GM12878 (cell line): ENCODE measurements around the gene TET3. TPM values are rescaled to one million over a fixed set of nuclear protein-coding genes. Genes with fewer than 3 reads are reported as not detected.

Experiments
- BCL11A ChIP-seq: IDR thresholded peaks from 2 replicates; pipeline ENCODE4 v1.6.1; 2011; ENCODE audit warnings: low read depth, low read length
- CREM ChIP-seq: IDR thresholded peaks from 2 replicates; pipeline ENCODE4 v1.6.1; 2014; ENCODE audit warnings: antibody characterized with exemption, low read depth
- DPF2 ChIP-seq: fragments of 450-650 bp; IDR thresholded peaks from 2 replicates; pipeline ENCODE4 v1.6.1; 2017; ENCODE audit warnings: mild to moderate bottlenecking
- EGR1 ChIP-seq, 2 experiments: IDR thresholded peaks; 1 replicate in 1 of 2; 2 replicates in 1 of 2; pipeline ENCODE4 v1.6.1; 2011 to 2012; ENCODE audit warnings: low read depth in 2 of 2, low read length in 2 of 2, borderline replicate concordance in 1 of 2, mild to moderate bottlenecking in 1 of 2, moderate library complexity in 1 of 2
- FOXM1 ChIP-seq: IDR thresholded peaks from 2 replicates; pipeline ENCODE4 v1.6.1; 2012; ENCODE audit warnings: low read depth, mild to moderate bottlenecking, inconsistent platforms, low read length, moderate library complexity
- HDGF ChIP-seq: fragments of 450-650 bp; IDR thresholded peaks from 2 replicates; pipeline ENCODE4 v1.6.1; 2016; ENCODE audit warnings: antibody characterized with exemption
- IKZF2 ChIP-seq, 2 experiments: fragments of 450-650 bp; IDR thresholded peaks; 2 replicates each; pipeline ENCODE4 v1.6.1; 2017; ENCODE audit warnings: mild to moderate bottlenecking in 2 of 2, moderate library complexity in 2 of 2
- NFXL1 ChIP-seq: fragments of 450-650 bp; IDR thresholded peaks from 2 replicates; pipeline ENCODE4 v1.6.1; 2017; ENCODE audit warnings: antibody characterized with exemption, mild to moderate bottlenecking, borderline replicate concordance
- POLR2A ChIP-seq: IDR thresholded peaks from 2 replicates; pipeline ENCODE4 v1.6.1; 2011; ENCODE audit warnings: low read depth, mild to moderate bottlenecking, low read length
- RB1 ChIP-seq: fragments of 450-650 bp; formaldehyde crosslinking; IDR thresholded peaks from 2 replicates; pipeline ENCODE4 v1.6.1; 2017; ENCODE audit warnings: mild to moderate bottlenecking, borderline replicate concordance
- RCOR1 ChIP-seq: conservative IDR thresholded peaks from 2 replicates; pipeline ENCODE4 v1.6.1; 2012; ENCODE audit warnings: low read depth, low read length, improper control_type of control experiment
- SKIL ChIP-seq: fragments of 450-650 bp; IDR thresholded peaks from 2 replicates; pipeline ENCODE4 v1.6.1; 2017; ENCODE audit warnings: mild to moderate bottlenecking, low read depth, inconsistent platforms; ENCODE audit not compliant: poor library complexity, severe bottlenecking
- SMC3 ChIP-seq: IDR thresholded peaks from 2 replicates; pipeline ENCODE4 v1.6.1; 2011; ENCODE audit warnings: low read length, improper control_type of control experiment, borderline replicate concordance
- TARDBP ChIP-seq: IDR thresholded peaks from 2 replicates; pipeline ENCODE4 v1.6.1; 2016; ENCODE audit warnings: borderline replicate concordance
- ZBTB40 ChIP-seq: fragments of 450-650 bp; IDR thresholded peaks from 2 replicates; pipeline ENCODE4 v1.6.1; 2016; ENCODE audit warnings: mild to moderate bottlenecking, moderate library complexity, borderline replicate concordance
- ZNF207 ChIP-seq: fragments of 450-650 bp; IDR thresholded peaks from 2 replicates; pipeline ENCODE4 v1.6.1; 2014; ENCODE audit warnings: antibody characterized with exemption, mild to moderate bottlenecking, borderline replicate concordance
- polyA plus RNA-seq, 11 experiments: library from polyadenylated mRNA; depleted of rRNA in 4 of 11; unstranded in 6 of 11; stranded (reverse) in 5 of 11; fragments of >200 nt; fragmentation: Nextera tagmentation in 4 of 11; fragmentation: Illumina TruSeq in 1 of 11; extraction: Ambion mirVana in 4 of 11; extraction: Trizol in 1 of 11; gene quantifications; 1 replicate in 1 of 11; 2 replicates in 10 of 11; pipeline versions ENCODE4 v1.2.1 to v1.2.3, GENCODE V29; 2011 to 2016; ENCODE audit warnings: inconsistent platforms in 2 of 11, missing spikeins in 2 of 11, low read depth in 1 of 11
- total RNA-seq, 4 experiments: library from RNA; depleted of rRNA in 3 of 4; stranded (reverse); fragments of >200 nt in 3 of 4; fragmentation: Illumina TruSeq in 1 of 4; extraction: Trizol in 1 of 4; gene quantifications; 2 replicates each; pipeline versions ENCODE4 v1.2.1 to v1.2.3, GENCODE V29; 2013 to 2021
- TF ChIP-seq, protein P1 (sequence below): IDR thresholded peaks from 2 replicates; pipeline ENCODE4 v1.6.1; 2011; ENCODE audit warnings: borderline replicate concordance, low read depth, mild to moderate bottlenecking, moderate library complexity, low read length; ENCODE audit not compliant: insufficient read depth, poor library complexity, severe bottlenecking
- TF ChIP-seq, protein P2 (sequence below): fragments of 150-350 bp; IDR thresholded peaks from 2 replicates; pipeline ENCODE4 v1.6.1; 2016; ENCODE audit warnings: low read depth, low read length

The TET3 gene
- total and polyA plus RNA-seq, 10 of the 15 experiments (the other 5 are each of a cell fraction or from before 2014, with no cell fraction given): 0.77 to 25.9 (median 8.5) TPM

DNA sequence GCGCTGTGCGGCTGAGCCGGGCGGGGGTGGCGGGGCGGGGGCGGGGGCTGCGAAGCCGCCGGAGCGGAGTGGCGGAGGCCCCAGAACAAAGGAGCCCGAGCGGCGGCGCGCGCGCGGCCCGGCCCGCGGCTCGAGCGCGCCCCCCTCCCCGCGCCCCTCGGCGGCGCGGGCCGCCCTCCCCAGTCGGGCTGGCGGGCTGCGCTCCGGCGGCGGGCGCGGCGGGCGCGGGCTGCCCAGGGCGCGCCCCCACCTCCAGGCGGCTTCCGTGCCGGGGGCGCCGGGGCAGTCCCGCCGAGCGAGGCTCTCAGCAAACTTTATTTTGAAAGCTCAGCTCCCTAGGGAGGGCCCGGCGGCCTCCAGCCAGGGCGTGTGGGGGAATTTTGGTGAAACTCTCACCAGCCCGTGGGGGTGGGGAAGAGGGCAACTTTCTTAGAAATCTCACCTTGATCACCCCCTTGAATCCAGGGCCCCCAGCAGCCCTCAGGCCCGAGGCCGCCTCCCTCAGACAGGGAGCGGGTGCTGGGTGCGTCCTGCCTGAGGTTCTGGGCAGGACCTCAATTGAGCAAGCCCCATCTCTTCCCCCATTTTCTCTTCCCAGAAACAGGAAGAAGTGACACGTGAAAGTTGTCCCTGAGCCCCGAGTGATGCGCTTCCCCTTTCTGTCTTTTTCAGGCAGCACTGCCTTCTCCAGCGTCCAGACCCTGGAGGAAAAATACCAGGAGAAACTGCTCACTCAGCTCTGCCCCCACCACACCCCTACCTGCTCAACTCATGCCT, 786 bp downstream of the TET3 start (continued):
- TF ChIP-seq SMC3 (no peak), FOXM1 (peak; percentile 18; the same call in 1 of the 2 replicates), SKIL (no peak), IKZF2 (IDR thresholded peaks at IDR 0.05) (peak; percentile 75 to 87), HDGF (0 out of 2 replicates have a peak, but pooled peaks have one; percentile 47), CREM (peak; percentile 25; the same call in 1 of the 2 replicates), ZBTB40 (no peak), NFXL1 (no peak), BCL11A (no peak), DPF2 (peak; percentile 75), TARDBP (0 out of 2 replicates have a peak, but pooled peaks have one; percentile 31), ZNF207 (0 out of 2 replicates have a peak, but pooled peaks have one; percentile 68), EGR1 (IDR thresholded peaks at IDR 0.05; ENCODE audit: borderline replicate concordance in 1 of 2, low read depth in 2 of 2, low read length in 2 of 2) (peak in 1 of 2 experiments; percentile 42; a peak in 1 of 3 replicates), RB1 (peak; percentile 59; the same call in 1 of the 2 replicates), POLR2A (no peak; the same call in 1 of the 2 replicates), RCOR1 (0 out of 2 replicates have a peak, but pooled peaks have one; percentile 48)
- TF ChIP-seq, protein P1, sequence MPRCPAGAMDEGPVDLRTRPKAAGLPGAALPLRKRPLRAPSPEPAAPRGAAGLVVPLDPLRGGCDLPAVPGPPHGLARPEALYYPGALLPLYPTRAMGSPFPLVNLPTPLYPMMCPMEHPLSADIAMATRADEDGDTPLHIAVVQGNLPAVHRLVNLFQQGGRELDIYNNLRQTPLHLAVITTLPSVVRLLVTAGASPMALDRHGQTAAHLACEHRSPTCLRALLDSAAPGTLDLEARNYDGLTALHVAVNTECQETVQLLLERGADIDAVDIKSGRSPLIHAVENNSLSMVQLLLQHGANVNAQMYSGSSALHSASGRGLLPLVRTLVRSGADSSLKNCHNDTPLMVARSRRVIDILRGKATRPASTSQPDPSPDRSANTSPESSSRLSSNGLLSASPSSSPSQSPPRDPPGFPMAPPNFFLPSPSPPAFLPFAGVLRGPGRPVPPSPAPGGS: peak; percentile 73
- TF ChIP-seq, protein P2, sequence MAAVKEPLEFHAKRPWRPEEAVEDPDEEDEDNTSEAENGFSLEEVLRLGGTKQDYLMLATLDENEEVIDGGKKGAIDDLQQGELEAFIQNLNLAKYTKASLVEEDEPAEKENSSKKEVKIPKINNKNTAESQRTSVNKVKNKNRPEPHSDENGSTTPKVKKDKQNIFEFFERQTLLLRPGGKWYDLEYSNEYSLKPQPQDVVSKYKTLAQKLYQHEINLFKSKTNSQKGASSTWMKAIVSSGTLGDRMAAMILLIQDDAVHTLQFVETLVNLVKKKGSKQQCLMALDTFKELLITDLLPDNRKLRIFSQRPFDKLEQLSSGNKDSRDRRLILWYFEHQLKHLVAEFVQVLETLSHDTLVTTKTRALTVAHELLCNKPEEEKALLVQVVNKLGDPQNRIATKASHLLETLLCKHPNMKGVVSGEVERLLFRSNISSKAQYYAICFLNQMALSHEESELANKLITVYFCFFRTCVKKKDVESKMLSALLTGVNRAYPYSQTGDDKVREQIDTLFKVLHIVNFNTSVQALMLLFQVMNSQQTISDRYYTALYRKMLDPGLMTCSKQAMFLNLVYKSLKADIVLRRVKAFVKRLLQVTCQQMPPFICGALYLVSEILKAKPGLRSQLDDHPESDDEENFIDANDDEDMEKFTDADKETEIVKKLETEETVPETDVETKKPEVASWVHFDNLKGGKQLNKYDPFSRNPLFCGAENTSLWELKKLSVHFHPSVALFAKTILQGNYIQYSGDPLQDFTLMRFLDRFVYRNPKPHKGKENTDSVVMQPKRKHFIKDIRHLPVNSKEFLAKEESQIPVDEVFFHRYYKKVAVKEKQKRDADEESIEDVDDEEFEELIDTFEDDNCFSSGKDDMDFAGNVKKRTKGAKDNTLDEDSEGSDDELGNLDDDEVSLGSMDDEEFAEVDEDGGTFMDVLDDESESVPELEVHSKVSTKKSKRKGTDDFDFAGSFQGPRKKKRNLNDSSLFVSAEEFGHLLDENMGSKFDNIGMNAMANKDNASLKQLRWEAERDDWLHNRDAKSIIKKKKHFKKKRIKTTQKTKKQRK: no peak
